CD14-positive monocyte (primary cell): ENCODE measurements around the gene RIF1. TPM values are rescaled to one million over a fixed set of nuclear protein-coding genes. Genes with fewer than 3 reads are reported as not detected.

Experiments
- DNase-seq, 3 donors: peaks; one replicate each; pipeline ENCODE4 v3.0.0-alpha.2; 2011 to 2022
- H2AFZ ChIP-seq: 2 replicates; pipeline ENCODE4 v1.6.0; 2012; ENCODE audit warnings: mild to moderate bottlenecking, low read depth, low read length, inconsistent platforms; ENCODE audit not compliant: insufficient read depth, poor library complexity, severe bottlenecking
- H3K27ac ChIP-seq, 2 donors: 1 replicate in 1 of 2; 2 replicates in 1 of 2; pipeline ENCODE4 v1.5.1; 2012 to 2013; ENCODE audit warnings: low read length in 2 of 2, control low read depth in 1 of 2, inconsistent platforms in 1 of 2, low read depth in 1 of 2, mild to moderate bottlenecking in 1 of 2
- H3K27me3 ChIP-seq, 2 donors: one replicate each; pipeline versions ENCODE4 v1.6.0 to v1.6.1; 2011 to 2013; ENCODE audit warnings: low read length in 2 of 2; ENCODE audit not compliant: control insufficient read depth in 2 of 2, insufficient read depth in 2 of 2
- H3K36me3 ChIP-seq, 2 donors: replicated peaks in 1 of 2; 1 replicate in 1 of 2; 2 replicates in 1 of 2; pipeline versions ENCODE4 v1.5.1 to v1.6.1; 2012 to 2013; ENCODE audit warnings: low read length in 2 of 2, control low read depth in 1 of 2, inconsistent platforms in 1 of 2, mild to moderate bottlenecking in 1 of 2; ENCODE audit not compliant: insufficient read depth in 2 of 2, control insufficient read depth in 1 of 2
- H3K4me1 ChIP-seq, 2 donors: 1 replicate in 1 of 2; 2 replicates in 1 of 2; pipeline versions ENCODE4 v1.5.1 to v1.6.1; 2012 to 2013; ENCODE audit warnings: low read length in 2 of 2, control low read depth in 1 of 2, inconsistent platforms in 1 of 2, mild to moderate bottlenecking in 1 of 2, moderate library complexity in 1 of 2; ENCODE audit not compliant: insufficient read depth in 2 of 2, control insufficient read depth in 1 of 2
- H3K4me2 ChIP-seq: replicated peaks from 2 replicates; pipeline ENCODE3; 2012; ENCODE audit warnings: low read length, moderate library complexity, mild to moderate bottlenecking; ENCODE audit not compliant: poor library complexity, severe bottlenecking; ENCODE audit errors: extremely low read depth
- H3K4me3 ChIP-seq, 3 experiments: fragments of 200-600 bp in 1 of 3; sonication (generic) in 1 of 3; replicated peaks in 1 of 3; 1 replicate in 2 of 3; 2 replicates in 1 of 3; pipeline ENCODE4 v1.5.1; 2011 to 2013; ENCODE audit warnings: low read length in 3 of 3, mild to moderate bottlenecking in 3 of 3, control low read depth in 2 of 3, low read depth in 2 of 3, inconsistent platforms in 1 of 3, moderate library complexity in 1 of 3
- H3K79me2 ChIP-seq: 2 replicates; pipeline ENCODE4 v1.6.0; 2012; ENCODE audit warnings: mild to moderate bottlenecking, control low read depth, inconsistent platforms, low read length, moderate library complexity; ENCODE audit not compliant: insufficient read depth
- H3K9ac ChIP-seq: 2 replicates; pipeline ENCODE4 v1.6.0; 2017; ENCODE audit warnings: low read length, mild to moderate bottlenecking; ENCODE audit not compliant: insufficient read depth, poor library complexity, severe bottlenecking
- H3K9me3 ChIP-seq, 2 donors: replicated peaks in 1 of 2; 1 replicate in 1 of 2; 2 replicates in 1 of 2; pipeline versions ENCODE4 v1.5.1 to v1.6.1; 2012 to 2013; ENCODE audit warnings: low read length in 2 of 2, control low read depth in 1 of 2; ENCODE audit not compliant: control insufficient read depth in 1 of 2, insufficient read depth in 1 of 2
- H4K20me1 ChIP-seq: 2 replicates; pipeline ENCODE4 v1.6.0; 2012; ENCODE audit warnings: mild to moderate bottlenecking, low read length, control low read depth, moderate library complexity; ENCODE audit not compliant: insufficient read depth
- H3K27ac Mint-ChIP-seq, 7 donors: one replicate each; pipeline ENCODE4 v1.8.0; 2020; ENCODE audit warnings: mild to moderate bottlenecking in 7 of 7, mixed read lengths in 7 of 7, moderate library complexity in 6 of 7, inconsistent platforms in 2 of 7
- H3K27me3 Mint-ChIP-seq, 3 donors: one replicate each; pipeline ENCODE4 v1.8.0; 2021 to 2022; ENCODE audit warnings: low read depth in 3 of 3, mild to moderate bottlenecking in 3 of 3, mixed read lengths in 3 of 3, moderate library complexity in 3 of 3, inconsistent platforms in 1 of 3
- H3K36me3 Mint-ChIP-seq, 2 donors: one replicate each; pipeline ENCODE4 v1.8.0; 2020; ENCODE audit warnings: mixed read lengths in 2 of 2, inconsistent platforms in 1 of 2, mild to moderate bottlenecking in 1 of 2
- H3K4me1 Mint-ChIP-seq: one replicate; pipeline ENCODE4 v1.8.0; 2020; ENCODE audit warnings: mild to moderate bottlenecking, mixed read lengths
- H3K4me3 Mint-ChIP-seq, 2 donors: one replicate each; pipeline ENCODE4 v1.8.0; 2020; ENCODE audit warnings: mild to moderate bottlenecking in 2 of 2, mixed read lengths in 2 of 2, moderate library complexity in 1 of 2
- H3K9me3 Mint-ChIP-seq, 7 donors: one replicate each; pipeline ENCODE4 v1.8.0; 2020 to 2022; ENCODE audit warnings: mixed read lengths in 7 of 7, mild to moderate bottlenecking in 6 of 7, moderate library complexity in 6 of 7, inconsistent platforms in 2 of 7
- WGBS: methylation state at CpG from one replicate; pipeline ENCODE4 v1.1.5; 2013; ENCODE audit warnings: missing lambda C conversion rate; ENCODE audit not compliant: insufficient coverage; 5-methylcytosine and 5-hydroxymethylcytosine counted together
- intact Hi-C, 2 donors: fragments of 100-400 bp; cut with micrococcal nuclease; formaldehyde crosslinking; loops; one replicate each; pipeline versions ENCODE4 v1.15.0 to v1.15.1; 2023
- polyA plus RNA-seq, 3 donors: library from polyadenylated mRNA; depleted of rRNA in 1 of 3; unstranded in 2 of 3; stranded (reverse) in 1 of 3; fragments of 300-500 nt in 2 of 3; fragments of >200 nt in 1 of 3; fragmentation: Illumina TruSeq in 2 of 3; gene quantifications; 1 replicate in 2 of 3; 2 replicates in 1 of 3; pipeline ENCODE4 v1.2.3, GENCODE V29; 2012 to 2021
- TF ChIP-seq, protein P1 (sequence below): fragments of 200-600 bp; IDR thresholded peaks from one replicate; pipeline ENCODE4 v1.8.0; 2022; ENCODE audit warnings: antibody characterized with exemption, mild to moderate bottlenecking

RIF1 gene
- polyA plus RNA-seq, 3 donors = 3.8 to 9.3 (median 6.5) TPM

DNA sequence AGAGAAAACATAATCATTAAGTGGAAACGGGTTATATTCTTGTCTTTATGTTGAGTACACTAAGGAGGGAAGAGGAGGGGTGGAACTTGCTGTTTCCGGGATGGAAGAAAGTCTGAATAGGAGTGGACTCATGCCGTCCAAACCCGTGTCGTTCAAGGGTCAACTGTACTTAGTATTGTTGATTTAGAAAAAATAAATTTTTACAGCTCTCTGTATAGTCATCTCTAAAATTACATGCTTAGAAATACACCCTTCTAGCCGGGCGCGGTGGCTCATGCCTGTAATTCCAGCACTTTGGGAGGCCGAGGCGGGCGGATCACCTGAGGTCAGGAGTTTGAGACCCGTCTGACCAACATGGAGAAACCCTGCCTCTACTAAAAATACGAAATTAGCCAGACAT is 29.4 kb downstream of the RIF1 start:
- no peak for DNase-seq
- no peak overlapping the region for H3K4me3 ChIP-seq
- H3K27me3 ChIP-seq = no peaks in the 10 kb centered on the region
- no peaks in the 10 kb centered on the region for H3K4me1 ChIP-seq
- no peak overlapping the region for H3K9ac ChIP-seq
- 100% methylated on average over 2 of the region's 13 CpGs for WGBS
- H3K4me2 ChIP-seq = no peak overlapping the region
- TF ChIP-seq, protein P1, sequence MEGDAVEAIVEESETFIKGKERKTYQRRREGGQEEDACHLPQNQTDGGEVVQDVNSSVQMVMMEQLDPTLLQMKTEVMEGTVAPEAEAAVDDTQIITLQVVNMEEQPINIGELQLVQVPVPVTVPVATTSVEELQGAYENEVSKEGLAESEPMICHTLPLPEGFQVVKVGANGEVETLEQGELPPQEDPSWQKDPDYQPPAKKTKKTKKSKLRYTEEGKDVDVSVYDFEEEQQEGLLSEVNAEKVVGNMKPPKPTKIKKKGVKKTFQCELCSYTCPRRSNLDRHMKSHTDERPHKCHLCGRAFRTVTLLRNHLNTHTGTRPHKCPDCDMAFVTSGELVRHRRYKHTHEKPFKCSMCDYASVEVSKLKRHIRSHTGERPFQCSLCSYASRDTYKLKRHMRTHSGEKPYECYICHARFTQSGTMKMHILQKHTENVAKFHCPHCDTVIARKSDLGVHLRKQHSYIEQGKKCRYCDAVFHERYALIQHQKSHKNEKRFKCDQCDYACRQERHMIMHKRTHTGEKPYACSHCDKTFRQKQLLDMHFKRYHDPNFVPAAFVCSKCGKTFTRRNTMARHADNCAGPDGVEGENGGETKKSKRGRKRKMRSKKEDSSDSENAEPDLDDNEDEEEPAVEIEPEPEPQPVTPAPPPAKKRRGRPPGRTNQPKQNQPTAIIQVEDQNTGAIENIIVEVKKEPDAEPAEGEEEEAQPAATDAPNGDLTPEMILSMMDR = no peak
- H4K20me1 ChIP-seq = no peaks in the 10 kb centered on the region
- intact Hi-C loops = loop anchor here in 1 of 2 donors (10.0 kb wide), 1 partner anchor 1844 kb away; no protein-coding TSS in a partner anchor
- H3K4me3 Mint-ChIP-seq = no peak overlapping the region
- no peaks in the 10 kb centered on the region for H3K4me1 Mint-ChIP-seq
- no peak overlapping the region for H2AFZ ChIP-seq
- no peaks in the 10 kb centered on the region for H3K9me3 ChIP-seq
- no peak overlapping the region for H3K27ac ChIP-seq
- peaks cover 78 to 94% of the 10 kb centered on the region in 2 donors for H3K36me3 ChIP-seq
- no peaks in the 10 kb centered on the region for H3K79me2 ChIP-seq
- peak overlapping the region in 1 of 7 donors; percentile 12 for H3K27ac Mint-ChIP-seq
- no peaks in the 10 kb centered on the region for H3K27me3 Mint-ChIP-seq
- peaks cover 68 to 92% of the 10 kb centered on the region in 2 donors for H3K36me3 Mint-ChIP-seq
- no peaks in the 10 kb centered on the region for H3K9me3 Mint-ChIP-seq

- no peaks in the 10 kb centered on the region for H3K27me3 Mint-ChIP-seq
- WGBS = no CpG with 5 or more reads among the region's 1 CpG
- H3K36me3 ChIP-seq = peaks cover 93 to 100% of the 10 kb centered on the region in 2 donors
These were observed 49.7 kb downstream of the RIF1 start for GRCh38 chr2:151459358-151459757.

More at GRCh38 chr2:151459358-151459757, 49.7 kb downstream of the RIF1 start:
- TF ChIP-seq, protein P1 = no peak
- Mint-ChIP-seq H3K4me1 (no peaks in the 10 kb centered on the region), H3K4me3 (no peak overlapping the region), H3K9me3 (no peaks in the 10 kb centered on the region), H3K27ac (no peak overlapping the region), H3K36me3 (peaks cover 69 to 85% of the 10 kb centered on the region in 2 donors)
- no peak overlapping the region for H3K4me2 ChIP-seq
- no peak overlapping the region for H3K4me3 ChIP-seq
- no peaks in the 10 kb centered on the region for H4K20me1 ChIP-seq
- no peak overlapping the region for H2AFZ ChIP-seq
- H3K9me3 ChIP-seq = no peaks in the 10 kb centered on the region
- no peaks in the 10 kb centered on the region for H3K27me3 ChIP-seq
- intact Hi-C loops = no loop called here
- no peak overlapping the region for H3K9ac ChIP-seq
- no peaks in the 10 kb centered on the region for H3K79me2 ChIP-seq
- no peak overlapping the region for H3K27ac ChIP-seq
- H3K4me1 ChIP-seq = no peaks in the 10 kb centered on the region
- no peak for DNase-seq
